GM18867 (cell line): ENCODE data around the gene GALK2.

Experiments
- ATAC-seq: cut with Tn5 transposase; IDR thresholded peaks from one replicate; pipeline ENCODE4 v1.9.1; 2021; ENCODE audit warnings: mild to moderate bottlenecking, moderate library complexity; ENCODE audit not compliant: unreplicated experiment

GALK2 gene

GRCh38 chr15:49278751-49279150 lies 108.7 kb downstream of the GALK2 start:
- no peak for ATAC-seq

- no peak for ATAC-seq
Observed at GRCh38 chr15:49279521-49280456, 109.7 kb downstream of the GALK2 start.

GRCh38 chr15:49282366-49282765 lies 112.3 kb downstream of the GALK2 start:
- ATAC-seq: no peak

- ATAC-seq: no peak
Observed at GRCh38 chr15:49286649-49287404, 116.8 kb downstream of the GALK2 start.

GRCh38 chr15:49287481-49287880 lies 117.4 kb downstream of the GALK2 start:
- no peak for ATAC-seq

GRCh38 chr15:49288391-49288790 lies 118.3 kb downstream of the GALK2 start:
- no peak for ATAC-seq

GRCh38 chr15:49290191-49290590 lies 120.1 kb downstream of the GALK2 start:
- no peak for ATAC-seq

GRCh38 chr15:49293941-49294340 lies 123.9 kb downstream of the GALK2 start:
- ATAC-seq: no peak

GRCh38 chr15:49296258-49296657 lies 126.2 kb downstream of the GALK2 start:
- ATAC-seq: no peak

GRCh38 chr15:49297584-49297983 lies 127.5 kb downstream of the GALK2 start:
- ATAC-seq: no peak

- no peak for ATAC-seq
Observed at GRCh38 chr15:49300856-49301255, 130.8 kb downstream of the GALK2 start.

- ATAC-seq: no peak
Observed at GRCh38 chr15:49301562-49301961, 131.5 kb downstream of the GALK2 start.

GRCh38 chr15:49303003-49303402 lies 133.0 kb downstream of the GALK2 start:
- no peak for ATAC-seq

GRCh38 chr15:49306551-49306950 lies 136.5 kb downstream of the GALK2 start:
- ATAC-seq: no peak

- no peak for ATAC-seq
Observed at GRCh38 chr15:49308686-49309085, 138.6 kb downstream of the GALK2 start.

- ATAC-seq: no peak
Observed at GRCh38 chr15:49309889-49310288, 139.8 kb downstream of the GALK2 start.

GRCh38 chr15:49313650-49314049 lies 143.6 kb downstream of the GALK2 start:
- no peak for ATAC-seq

GRCh38 chr15:49314716-49315115 lies 144.7 kb downstream of the GALK2 start:
- no peak for ATAC-seq

GRCh38 chr15:49315391-49315823 lies 145.4 kb downstream of the GALK2 start:
- ATAC-seq: no peak

- no peak for ATAC-seq
Observed at GRCh38 chr15:49320351-49320750, 150.3 kb downstream of the GALK2 start.

GRCh38 chr15:49323207-49323606 lies 153.2 kb downstream of the GALK2 start:
- no peak for ATAC-seq

- ATAC-seq: no peak
Observed at GRCh38 chr15:49327927-49328326, 157.9 kb downstream of the GALK2 start.
